Erythroblast (primary cell): ENCODE results near the gene SNX18.

Source experiments
- GATA1 ChIP-seq: IDR thresholded peaks from 2 replicates; pipeline ENCODE4 v1.6.1; 2011; ENCODE audit warnings: low read depth, mild to moderate bottlenecking, control low read depth, low read length, moderate library complexity
- POLR2A ChIP-seq: IDR thresholded peaks from 2 replicates; pipeline ENCODE4 v1.6.1; 2011; ENCODE audit warnings: mild to moderate bottlenecking, low read length

GRCh38 chr5:54589786-54590185 is 72.2 kb downstream of the SNX18 start:
- TF ChIP-seq POLR2A: no peak
- TF ChIP-seq GATA1: no peak
